Stimulated activated CD4-positive, alpha-beta T cell treated with anti-CD3 and anti-CD28 coated beads, Interleukin-15, amount 100 ng/mL, for 24 hours (primary cell): ENCODE results near the gene ITGA11.
A peak's percentile ranks its signal among the peaks of the same experiment; 100 is the strongest.

ENCODE experiments used
- DNase-seq: peaks from one replicate; pipeline ENCODE4 v3.0.0-alpha.2; 2020

Gene ITGA11

DNA sequence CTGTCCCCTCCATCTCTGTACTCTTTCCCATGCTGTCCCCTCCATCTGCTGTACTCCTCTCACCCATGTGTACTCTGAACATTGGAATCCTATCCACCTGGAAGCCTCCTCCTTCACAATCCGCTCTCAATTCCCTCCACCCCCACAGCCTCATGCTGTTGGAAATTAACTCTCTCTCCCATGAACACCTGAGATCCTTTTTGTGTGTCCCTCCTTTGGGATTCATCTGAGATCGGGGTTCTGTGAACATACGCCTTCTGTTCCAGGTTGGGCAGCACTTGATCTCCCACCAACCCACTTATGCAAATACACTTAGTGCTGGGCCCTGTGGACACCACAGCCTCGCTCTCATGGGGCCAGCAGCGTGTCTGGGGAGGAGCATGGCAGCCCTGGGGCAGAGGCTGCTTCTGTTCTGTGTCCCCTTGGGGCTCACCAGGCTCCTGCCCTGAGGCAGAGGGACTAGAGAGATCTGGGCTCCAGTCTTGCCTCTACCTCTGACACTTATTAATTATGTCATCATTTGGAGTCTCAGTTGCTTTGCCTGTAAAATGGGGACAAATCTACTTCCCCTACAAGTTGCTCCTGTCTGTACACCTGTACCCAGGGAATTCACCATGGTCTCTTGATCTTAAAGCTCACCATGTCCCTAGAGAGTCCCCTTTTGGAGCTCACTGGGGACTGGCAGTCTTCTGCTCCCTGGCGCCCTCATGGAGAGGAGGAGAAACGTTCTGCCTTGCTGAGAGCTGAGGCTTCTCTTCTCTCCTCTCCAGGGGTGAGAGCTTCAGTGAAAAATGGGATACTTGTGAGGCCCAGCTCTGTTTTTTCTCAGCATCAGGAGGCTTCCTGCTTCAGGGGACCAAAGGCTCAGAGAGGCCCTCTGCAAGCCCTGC lies 42.7 kb downstream of the ITGA11 start:
- no peak for DNase-seq

GRCh38 chr15:68387381-68388143 lies 44.4 kb downstream of the ITGA11 start:
- DNase-seq: no peak

GRCh38 chr15:68386587-68387288 lies 45.2 kb downstream of the ITGA11 start:
- DNase-seq: no peak

DNA sequence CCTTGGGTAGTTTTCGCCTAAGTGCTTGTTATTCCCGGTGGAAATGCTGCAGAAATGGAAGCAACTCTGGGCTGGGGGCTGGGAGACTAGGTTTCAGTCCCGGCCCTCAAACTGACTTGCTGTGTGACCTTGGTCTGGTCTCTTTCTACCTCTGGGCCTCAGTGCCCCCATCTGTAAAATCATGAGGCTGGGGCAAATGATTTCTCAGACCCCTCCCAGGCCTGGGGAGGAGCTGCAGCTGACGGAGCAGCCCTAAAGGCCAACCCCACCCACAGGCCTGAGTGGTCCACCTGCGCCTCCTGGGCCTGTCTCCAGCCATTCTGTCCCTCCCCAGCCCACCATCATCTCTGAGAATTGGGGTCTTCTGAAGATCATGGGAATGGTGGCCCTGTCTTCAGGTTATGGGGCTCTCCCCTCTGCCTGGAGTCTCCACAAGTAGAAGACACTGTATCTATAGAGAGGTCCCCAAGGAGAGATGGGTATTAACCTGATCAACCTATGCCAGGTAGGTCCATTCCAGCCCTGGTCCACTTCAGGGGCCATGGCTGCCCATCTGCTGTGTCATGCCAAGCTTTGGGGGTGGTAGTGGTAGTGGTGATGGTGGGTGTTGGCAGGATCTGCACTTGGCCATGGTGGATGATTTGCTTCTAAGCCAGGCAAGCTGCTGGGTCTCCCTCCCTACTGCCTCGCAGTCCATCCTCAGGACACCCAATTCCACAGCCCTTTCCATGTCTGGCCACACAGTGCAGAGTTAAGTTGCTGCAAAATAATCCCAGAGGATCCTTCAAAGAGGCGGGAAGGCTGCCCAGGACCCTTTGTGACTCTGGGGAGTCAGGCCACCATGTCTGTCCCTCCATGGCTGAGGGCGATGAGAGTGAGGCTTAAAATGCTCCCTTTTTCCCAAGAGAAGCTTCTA lies 46.0 kb downstream of the ITGA11 start:
- no peak for DNase-seq

- no peak for DNase-seq
These were observed 46.8 kb downstream of the ITGA11 start for GRCh38 chr15:68385240-68385561.

GRCh38 chr15:68384451-68385239 lies 47.3 kb downstream of the ITGA11 start:
- no peak for DNase-seq

GRCh38 chr15:68383161-68384074 lies 48.5 kb downstream of the ITGA11 start:
- peak; percentile 48 for DNase-seq

DNA sequence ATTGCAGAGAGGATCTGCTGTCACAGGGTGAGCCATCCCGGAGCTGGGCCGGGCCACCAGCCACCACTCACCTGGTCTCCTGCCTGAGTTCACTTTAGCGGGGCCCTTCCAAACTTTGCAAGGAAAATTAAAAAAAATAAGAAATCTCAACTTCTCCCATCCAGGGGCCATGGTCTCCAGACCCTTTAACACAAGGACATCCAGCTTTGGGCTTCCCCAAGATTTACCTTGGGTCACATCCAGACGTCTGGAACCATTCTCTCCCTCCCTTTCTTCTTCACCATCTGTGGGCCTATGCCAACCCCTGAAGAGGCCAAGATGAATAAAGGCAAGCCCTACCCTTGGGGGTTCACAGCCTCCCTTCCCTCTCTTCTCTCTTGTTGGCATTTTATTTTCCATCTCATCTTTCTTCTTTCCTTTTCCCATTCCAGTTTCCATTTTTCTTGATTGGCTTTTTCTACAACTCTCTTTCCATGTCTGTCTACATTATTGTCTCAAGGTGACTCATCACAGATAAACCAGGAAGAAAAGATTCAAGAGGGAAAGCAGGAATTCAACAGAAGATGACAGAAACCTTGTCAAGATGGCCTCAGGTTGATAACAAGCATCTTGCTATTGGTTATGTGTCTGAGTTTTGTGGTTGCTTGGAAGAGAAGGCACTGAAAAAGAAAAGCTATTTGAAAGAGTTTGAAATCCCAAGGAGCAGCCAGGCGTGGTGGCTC lies 49.5 kb downstream of the ITGA11 start:
- DNase-seq: no peak

DNA sequence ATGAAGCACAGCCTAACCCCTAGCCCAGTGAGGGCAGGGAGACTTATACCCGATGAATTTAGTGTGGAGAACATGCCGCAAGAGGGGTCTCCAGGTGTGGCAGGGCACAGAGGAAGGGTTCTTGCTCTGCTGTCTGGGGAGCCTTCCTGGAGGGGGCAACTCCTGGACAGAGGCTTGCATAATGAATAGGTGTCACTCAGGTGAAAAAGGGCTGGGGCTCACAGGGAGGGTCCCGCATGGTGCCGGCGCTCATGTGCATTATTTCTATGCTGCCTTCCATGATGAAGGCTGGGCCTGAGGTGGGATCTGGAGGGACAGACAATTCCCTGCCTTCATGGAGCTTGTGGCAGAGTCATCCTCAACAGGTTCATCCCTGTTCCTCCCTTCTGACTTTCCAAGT lies 51.5 kb downstream of the ITGA11 start:
- no peak for DNase-seq

GRCh38 chr15:68379759-68380290 lies 52.1 kb downstream of the ITGA11 start:
- no peak for DNase-seq

DNA sequence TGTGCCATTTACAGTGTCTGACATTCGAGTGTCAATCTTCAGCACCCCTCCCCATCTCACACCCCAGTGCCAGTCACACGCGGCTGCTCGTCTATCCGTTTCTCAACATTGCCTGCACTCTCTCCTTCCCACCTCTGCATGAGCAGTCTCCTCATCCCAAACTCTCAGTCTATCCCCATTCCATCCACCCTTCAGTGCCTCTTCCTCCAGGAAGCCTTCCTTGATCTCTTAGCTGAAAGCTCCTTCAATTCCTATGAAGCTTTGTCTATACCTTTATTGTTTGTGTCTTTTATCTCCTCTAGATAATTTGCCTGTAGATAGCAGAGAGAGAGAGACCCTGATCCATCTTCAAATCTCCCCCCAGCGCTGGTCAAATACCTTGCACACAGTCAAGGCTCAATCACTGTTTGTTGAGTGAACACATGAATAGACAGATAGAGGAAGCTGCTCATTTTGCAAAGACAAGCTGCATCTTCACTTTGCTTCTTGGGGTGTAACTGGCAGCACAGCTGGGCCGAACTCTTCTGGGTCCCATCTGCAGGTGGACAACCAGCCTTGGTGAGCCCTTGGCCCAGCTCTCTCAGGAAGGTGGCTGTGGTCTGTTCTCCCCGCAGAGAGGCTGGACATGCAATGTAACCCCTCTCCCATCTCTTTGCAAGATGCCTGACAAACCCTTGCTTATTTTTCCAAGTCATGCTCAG lies 52.8 kb downstream of the ITGA11 start:
- no peak for DNase-seq

GRCh38 chr15:68378595-68378994 lies 53.4 kb downstream of the ITGA11 start:
- no peak for DNase-seq

- DNase-seq: no peak
These were observed 54.2 kb downstream of the ITGA11 start for GRCh38 chr15:68377766-68378165.

- DNase-seq: no peak
These were observed 55.4 kb downstream of the ITGA11 start for GRCh38 chr15:68376447-68377060.

GRCh38 chr15:68375716-68376220 lies 56.2 kb downstream of the ITGA11 start:
- no peak for DNase-seq

GRCh38 chr15:68375191-68375631 lies 56.8 kb downstream of the ITGA11 start:
- DNase-seq: no peak

DNA sequence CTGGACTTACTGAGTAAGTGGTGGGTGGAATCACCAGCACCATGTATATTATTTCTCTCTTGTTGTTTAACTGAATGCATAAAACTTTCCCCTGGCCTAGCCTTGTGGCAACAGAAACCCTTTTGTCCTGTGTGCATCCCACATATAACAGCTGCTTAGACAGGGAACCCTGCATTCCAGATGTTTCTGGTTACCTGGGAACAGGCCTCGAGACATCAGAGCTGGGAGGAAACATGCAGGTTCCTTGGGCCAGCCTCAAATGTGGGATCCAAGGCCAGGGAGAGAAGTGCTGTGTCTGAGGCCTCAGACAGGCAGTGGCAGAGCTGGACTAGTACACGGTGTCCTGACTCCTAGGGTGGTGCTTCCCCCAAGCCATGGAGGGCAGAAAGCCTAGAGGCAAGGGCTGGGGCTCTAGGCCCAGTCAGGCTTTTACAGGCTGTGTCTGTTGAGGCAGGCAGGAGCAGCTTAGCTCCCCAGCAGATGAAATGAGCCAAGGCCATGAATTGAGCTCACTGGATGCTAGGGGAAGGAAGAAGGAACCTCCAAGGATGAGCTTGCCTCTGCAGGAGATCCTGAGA lies 57.7 kb downstream of the ITGA11 start:
- no peak for DNase-seq

GRCh38 chr15:68373028-68373427 lies 58.9 kb downstream of the ITGA11 start:
- DNase-seq: no peak
